ENCODE data around the gene NLN. TPM values are rescaled to one million over a fixed set of nuclear protein-coding genes. Genes with fewer than 3 reads are reported as not detected.

The NLN gene
- total RNA-seq, 1 donor: 36.7 TPM

DNA sequence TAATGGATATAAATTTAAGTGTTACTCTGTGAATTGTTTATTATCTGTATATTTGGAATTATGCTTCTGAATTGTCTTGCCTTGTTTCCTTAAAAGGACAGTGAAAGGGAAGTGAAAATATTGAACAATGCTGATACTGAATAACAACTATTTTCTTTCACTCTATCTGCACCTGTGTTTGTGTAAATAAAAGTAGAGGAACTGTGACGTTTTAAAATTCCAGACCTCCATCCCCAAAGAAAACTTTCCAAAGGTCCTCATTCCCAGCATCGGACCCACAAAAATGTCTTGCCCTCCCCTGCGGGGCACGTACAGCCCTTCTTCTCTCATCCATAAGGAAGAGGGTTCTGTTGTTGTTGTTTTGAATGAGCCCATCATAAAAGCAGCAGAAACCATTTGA, 100.0 kb downstream of the NLN start:
- no peak for TF ChIP-seq CTCF (IDR thresholded peaks at IDR 0.05; ENCODE audit: insufficient read depth, low read depth, low read length)
- DNase-seq (ENCODE audit: low read depth): no peak
- no peak overlapping the region for H3K4me3 ChIP-seq (ENCODE audit: low read depth, low read length)

DNA sequence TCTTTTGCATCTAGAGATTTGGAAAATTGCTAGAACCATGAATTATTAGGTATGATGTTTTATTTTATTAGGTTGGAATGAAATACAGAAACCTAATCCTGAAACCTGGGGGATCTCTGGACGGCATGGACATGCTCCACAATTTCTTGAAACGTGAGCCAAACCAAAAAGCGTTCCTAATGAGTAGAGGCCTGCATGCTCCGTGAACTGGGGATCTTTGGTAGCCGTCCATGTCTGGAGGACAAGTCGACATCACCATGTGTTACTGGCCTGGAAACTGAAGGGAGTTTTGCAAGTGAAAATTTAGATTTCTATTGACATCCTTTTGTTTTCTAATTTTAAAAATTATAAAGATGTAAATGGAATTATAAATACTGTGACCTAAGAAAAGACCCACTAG, 100.7 kb downstream of the NLN start:
- TF ChIP-seq CTCF (IDR thresholded peaks at IDR 0.05; ENCODE audit: insufficient read depth, low read depth, low read length): no peak
- no peak for DNase-seq (ENCODE audit: low read depth)
- no peak overlapping the region for H3K4me3 ChIP-seq (ENCODE audit: low read depth, low read length)

DNA sequence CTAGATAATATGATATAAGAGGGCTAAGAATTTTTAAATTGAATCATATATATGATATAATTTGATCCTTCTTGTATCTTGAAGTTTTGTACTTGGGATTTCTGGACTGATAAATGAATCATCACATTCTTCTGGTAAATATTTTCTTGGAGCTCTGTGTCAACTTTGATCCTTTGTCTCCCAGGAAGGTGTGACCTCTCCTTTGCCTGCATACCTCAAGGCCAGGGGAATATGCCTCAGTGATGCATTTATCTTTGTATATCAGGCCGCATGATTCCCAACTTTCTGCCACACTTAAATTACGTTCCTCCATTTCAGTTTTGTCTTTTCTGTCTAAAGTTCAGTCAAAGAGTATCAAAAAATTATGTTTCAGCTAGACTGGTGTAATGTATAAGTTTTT, 101.2 kb downstream of the NLN start:
- DNase-seq (ENCODE audit: low read depth): no peak

DNA sequence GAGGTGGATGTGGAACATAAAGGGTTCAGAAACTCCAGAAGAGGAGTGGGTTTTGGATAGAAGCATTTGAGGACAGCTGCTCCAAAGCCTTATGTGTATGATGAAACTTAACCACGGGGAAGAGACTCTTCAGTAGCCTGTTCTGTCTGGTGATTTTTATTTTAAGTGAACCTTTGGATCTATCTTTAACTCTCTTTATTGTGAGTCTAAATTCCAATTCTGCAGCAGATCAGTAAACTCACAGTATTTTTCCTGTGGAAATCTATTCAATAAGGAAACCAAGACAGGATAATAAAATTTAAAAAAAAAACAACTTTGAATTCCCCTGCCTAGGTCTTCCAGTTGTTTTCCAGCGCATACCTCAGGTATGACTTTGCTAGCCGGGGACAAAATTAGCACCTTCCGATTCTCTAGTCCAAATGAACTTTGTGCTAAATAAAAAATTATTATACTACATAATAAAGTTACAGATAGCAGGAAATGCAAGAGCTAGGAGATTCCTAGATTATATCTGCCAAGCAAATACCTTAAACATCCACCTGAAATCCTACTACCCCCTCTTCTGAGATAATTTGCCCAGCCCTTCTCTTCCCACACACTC, 101.9 kb downstream of the NLN start:
- no peak for DNase-seq (ENCODE audit: low read depth)
- TF ChIP-seq CTCF (IDR thresholded peaks at IDR 0.05; ENCODE audit: insufficient read depth, low read depth, low read length): no peak

More for the DNA sequence above, 101.2 kb downstream of the NLN start:
- H3K4me3 ChIP-seq (ENCODE audit: low read depth, low read length): no peak overlapping the region
- no peak for TF ChIP-seq CTCF (IDR thresholded peaks at IDR 0.05; ENCODE audit: insufficient read depth, low read depth, low read length)

GRCh38 chr5:65825408-65826328, 103.7 kb downstream of the NLN start:
- no peak for DNase-seq (ENCODE audit: low read depth)
- no peak for TF ChIP-seq CTCF (IDR thresholded peaks at IDR 0.05; ENCODE audit: insufficient read depth, low read depth, low read length)
- H3K4me3 ChIP-seq (ENCODE audit: low read depth, low read length): no peak overlapping the region

More for the DNA sequence above, 101.9 kb downstream of the NLN start:
- H3K4me3 ChIP-seq (ENCODE audit: low read depth, low read length): no peak overlapping the region

DNA sequence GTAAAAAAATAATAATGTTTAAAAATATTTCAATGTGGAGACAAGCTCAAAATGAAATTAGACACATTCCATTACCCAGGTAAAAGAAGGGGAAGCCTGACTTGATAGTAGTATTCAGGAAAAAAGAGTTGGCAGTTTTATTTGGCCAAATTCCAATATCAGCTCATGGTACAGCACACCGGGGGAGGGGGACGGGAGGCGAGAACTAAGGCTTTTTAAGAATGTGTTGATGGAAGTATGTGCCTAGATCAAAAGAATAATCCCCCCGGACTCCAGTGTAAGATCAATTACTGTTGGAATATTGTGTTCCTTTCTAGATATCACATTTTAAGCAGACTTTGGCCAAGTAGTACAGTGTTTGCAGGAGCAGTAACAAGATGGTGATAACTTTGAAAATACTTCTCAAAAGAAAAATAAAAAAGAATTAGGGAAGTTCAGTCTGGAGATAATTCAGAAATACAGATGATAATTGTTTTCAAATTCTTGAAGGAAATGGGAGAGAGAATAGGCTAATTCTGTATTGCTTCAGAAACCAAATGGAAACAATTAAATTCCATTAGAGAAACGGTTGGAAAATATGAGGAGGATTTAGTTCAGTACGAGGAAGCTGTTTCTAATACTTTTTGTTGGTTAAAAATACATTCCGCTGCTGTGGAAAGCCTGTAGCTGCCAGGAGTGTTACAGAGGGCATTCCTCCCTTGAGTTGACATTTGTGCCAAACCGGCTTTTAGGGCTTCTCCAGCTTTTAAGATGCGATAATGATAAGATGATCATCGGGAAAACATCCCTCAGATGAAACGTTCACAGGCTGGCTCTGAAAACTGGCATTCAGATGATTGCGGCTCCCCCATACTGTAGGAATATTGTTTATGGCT, 106.3 kb downstream of the NLN start:
- TF ChIP-seq CTCF (IDR thresholded peaks at IDR 0.05; ENCODE audit: insufficient read depth, low read depth, low read length): no peak
- H3K4me3 ChIP-seq (ENCODE audit: low read depth, low read length): peak overlapping the region; percentile 22
- peak; percentile 22 for DNase-seq (ENCODE audit: low read depth)
